Ureter (tissue), 1 donor: ENCODE data around the gene SLC25A6. TPM values are rescaled to one million over a fixed set of nuclear protein-coding genes. Genes with fewer than 3 reads are reported as not detected.
"Not testable (repeated sequence)": the region's sequence is repeated elsewhere in the genome, so short reads cannot be mapped to it uniquely, and the experiment has no call there.

Experiments used
- DNase-seq: peaks from one replicate; pipeline ENCODE4 v3.0.0-alpha.2; 2020; ENCODE audit warnings: low spot score
- total RNA-seq: library from RNA; stranded (reverse); gene quantifications from one replicate; pipeline ENCODE4 v1.2.4, GENCODE V29; 2023
- donor health status: DM: yes; HTN: yes; CAD: no.

Gene SLC25A6
- total RNA-seq, 1 donor from 2014 or later, result 391 TPM

DNA sequence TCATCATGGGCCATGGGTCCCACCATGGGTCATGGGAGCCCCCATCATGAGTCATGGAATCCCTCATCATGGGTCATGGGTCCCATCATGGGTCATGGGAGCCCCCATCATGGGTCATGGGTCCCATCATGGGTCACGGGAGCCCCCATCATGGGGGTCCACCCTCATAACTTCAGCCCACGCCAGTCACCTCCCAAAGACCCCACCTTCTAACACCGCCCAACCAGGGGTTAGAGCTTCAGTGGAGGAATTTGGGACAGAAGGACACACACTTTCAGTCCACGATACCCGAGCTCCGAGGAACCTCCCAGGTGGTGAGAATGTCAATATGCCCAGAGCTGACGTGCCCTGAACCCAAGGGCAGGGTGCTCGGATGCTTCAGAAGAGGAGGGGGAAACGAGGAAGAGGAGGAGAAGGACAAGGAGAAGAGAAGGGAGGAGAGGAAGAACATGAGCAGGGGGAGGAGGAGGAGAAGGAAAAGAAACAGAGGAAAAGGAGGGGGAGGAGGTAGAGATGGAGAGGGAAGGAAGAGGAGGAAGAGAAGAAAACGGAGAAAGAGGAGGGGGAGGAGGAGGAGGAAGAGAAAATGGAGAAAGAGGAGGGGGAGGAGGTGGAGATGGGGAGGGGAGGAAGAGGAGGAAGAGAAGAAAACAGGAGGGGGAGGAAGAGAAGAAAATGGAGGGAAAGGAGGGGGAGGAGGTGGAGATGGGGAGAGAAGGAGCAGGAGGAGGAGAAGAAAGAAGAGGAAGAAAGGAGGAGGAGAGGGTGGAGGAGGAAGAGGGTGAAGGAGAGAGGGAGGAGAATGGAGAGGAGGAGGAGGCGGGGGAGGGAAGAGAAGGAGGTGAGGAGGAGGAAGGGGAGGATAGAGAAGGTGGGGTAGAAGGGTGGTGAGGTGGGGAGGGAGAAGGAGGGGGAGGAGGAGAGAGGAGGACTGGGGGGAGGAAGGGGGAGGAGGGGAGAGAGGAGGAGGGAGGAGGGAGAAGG, 37.6 kb downstream of the SLC25A6 start:
- no peak for DNase-seq

DNA sequence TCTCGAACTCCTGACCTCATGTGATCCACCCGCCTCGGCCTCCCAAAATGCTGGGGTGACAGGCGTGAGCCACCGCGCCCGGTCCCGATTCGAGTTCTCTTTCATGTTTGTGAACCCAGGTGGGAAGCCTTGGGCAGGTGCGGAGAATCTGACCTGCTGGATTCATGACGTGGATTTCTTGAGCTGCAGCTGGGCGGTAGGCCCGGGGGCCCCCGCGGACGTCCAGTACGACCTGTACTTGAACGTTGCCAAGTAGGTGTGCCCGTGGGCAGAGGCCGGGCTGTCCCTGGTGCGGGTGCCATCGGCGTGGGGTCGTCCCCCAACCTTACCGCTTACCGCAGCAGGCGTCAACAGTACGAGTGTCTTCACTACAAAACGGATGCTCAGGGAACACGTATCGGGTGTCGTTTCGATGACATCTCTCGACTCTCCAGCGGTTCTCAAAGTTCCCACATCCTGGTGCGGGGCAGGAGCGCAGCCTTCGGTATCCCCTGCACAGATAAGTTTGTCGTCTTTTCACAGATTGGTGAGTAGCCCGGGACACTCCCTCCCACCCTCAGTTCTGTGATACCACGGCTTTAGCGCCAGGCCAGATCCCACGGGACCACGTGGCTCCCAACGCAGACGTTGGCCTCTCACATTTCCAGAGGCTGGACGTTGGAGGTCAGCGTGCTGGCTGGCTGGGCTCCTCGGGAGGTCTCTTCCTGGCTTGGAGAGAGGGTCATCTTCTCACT, 39.8 kb downstream of the SLC25A6 start:
- DNase-seq, result no peak

- DNase-seq, result not testable (repeated sequence)
These were observed 42.3 kb downstream of the SLC25A6 start for GRCh38 chrX:1349606-1350005.

DNA sequence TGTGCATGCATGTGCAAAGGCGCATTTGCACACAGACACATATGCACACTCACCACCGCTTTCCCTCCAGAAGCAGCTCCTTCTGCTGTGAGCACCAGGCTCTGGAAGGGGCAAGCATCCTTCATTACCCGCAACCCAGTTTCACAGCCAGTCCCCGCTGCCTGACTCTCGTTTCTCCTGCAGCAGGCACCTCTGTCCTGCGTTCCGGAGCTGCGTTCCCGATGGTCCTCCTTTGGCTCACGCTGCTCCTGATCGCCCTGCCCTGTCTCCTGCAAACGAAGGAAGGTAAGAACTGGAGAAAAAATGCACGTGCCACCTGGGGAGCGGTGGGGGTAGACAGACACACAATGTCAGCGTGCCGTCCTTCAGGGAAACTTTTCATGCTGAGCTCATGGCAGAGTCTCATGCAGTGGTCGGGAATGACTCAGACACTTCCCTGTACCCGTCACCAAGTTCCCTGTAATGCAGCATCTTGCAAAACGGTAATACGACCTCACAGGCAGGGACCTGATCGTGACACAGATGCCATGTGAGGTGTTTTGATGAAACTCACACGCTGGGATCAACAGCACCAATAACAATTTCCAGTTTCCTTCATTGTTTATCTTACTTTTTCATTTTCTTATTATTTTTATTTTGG, 50.2 kb downstream of the SLC25A6 start:
- no peak for DNase-seq

DNA sequence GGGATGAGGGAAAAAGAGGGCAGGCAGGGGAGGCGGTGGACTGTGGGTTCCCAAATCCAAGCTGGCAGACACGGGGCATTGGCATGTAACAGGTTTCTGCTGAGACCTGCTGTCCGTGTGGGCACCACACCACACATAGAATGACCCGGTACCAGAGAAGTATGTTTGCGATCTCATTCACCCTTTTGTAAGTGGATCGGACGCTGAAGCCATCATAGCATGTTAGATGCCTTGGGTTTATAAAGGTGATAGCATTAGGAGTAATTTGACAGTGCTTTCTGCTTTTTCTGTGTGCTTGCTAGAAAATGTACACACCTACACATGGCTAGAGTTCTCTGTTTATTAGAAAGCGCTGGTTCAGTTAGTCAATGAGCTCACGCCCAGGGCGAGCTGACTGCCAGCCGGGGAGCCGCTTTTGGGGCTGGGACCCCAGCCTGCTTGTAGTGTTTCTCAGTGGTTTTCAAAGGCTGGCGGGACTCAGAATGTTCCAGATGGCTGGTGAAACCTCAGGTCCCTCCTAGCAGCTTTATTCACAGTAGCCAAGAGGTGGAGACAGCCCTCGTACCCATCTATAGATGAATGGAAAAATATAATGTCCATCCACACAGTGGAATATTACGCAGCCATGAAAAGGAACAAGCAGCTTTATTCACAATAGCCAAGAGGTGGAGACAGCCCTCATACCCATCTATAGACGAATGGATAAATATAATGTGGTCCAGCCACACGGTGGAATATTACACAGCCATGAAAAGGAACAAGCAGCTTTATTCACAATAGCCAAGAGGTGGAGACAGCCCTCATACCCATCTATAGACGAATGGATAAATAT, 54.7 kb downstream of the SLC25A6 start:
- no peak for DNase-seq

DNA sequence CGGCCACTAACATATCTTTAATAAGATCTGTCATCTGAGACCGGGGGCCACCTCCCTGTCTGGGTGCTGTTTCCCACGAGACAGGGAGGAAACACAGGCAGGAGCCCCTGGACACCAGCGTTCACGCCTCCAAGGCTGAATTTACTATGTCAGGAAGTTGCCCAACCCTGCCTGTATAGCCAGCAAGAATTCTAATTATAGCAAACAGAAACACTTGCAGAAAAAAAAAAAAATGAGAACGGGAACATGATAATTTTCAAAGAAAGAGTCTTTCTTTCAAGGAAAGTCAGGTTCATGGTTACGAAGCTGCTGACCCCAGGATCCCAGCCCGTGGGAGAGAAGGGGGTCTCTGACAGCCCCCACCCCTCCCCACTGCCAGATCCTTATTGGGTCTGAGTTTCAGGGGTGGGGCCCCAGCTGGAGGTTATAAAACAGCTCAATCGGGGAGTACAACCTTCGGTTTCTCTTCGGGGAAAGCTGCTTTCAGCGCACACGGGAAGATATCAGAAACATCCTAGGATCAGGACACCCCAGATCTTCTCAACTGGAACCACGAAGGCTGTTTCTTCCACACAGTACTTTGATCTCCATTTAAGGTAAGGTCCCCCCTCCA, 55.5 kb downstream of the SLC25A6 start, which contains the start of gene IL3RA:
TSS of gene IL3RA (plus strand) at position 455 of the 613 bp plus-strand sequence. CDS start 4,981 bp downstream, outside the sequence.
- DNase-seq, result no peak

Other genes starting within 250 kb of the SLC25A6 start
- 0.42 TPM for gene CRLF2, start 179.5 kb downstream of the SLC25A6 start, total RNA-seq
- gene CSF2RA, start 123.3 kb downstream of the SLC25A6 start, total RNA-seq, result 7.4 TPM
- 7.4 TPM for gene IL3RA, start 55.3 kb downstream of the SLC25A6 start, total RNA-seq
- 32.5 TPM for gene ASMTL, start 60.8 kb upstream of the SLC25A6 start, total RNA-seq
- gene P2RY8, start 145.1 kb upstream of the SLC25A6 start, total RNA-seq, result 3.4 TPM
- gene AKAP17A, start 199.5 kb upstream of the SLC25A6 start, total RNA-seq, result 45.1 TPM
- gene ASMT, start 222.9 kb upstream of the SLC25A6 start, total RNA-seq, result 1.3 TPM